Jurkat, Clone E6-1 (cell line): ENCODE results near the gene RHOH. TPM values are rescaled to one million over a fixed set of nuclear protein-coding genes. Genes with fewer than 3 reads are reported as not detected.
"Not testable (repeated sequence)": the region's sequence is repeated elsewhere in the genome, so short reads cannot be mapped to it uniquely, and the experiment has no call there.

Experiments used
- DNase-seq: peaks from one replicate; pipeline ENCODE4 v3.0.0-alpha.2; 2011; ENCODE audit warnings: low read depth, low spot score
- H3K4me3 ChIP-seq: 2 replicates; pipeline ENCODE4 v1.5.1; 2011; ENCODE audit warnings: mild to moderate bottlenecking, low read length, control low read depth, moderate library complexity
- polyA plus RNA-seq: library from polyadenylated mRNA; unstranded; fragments of >200 nt; gene quantifications from one replicate; pipeline ENCODE4 v1.2.1, GENCODE V29; 2012; ENCODE audit warnings: missing spikeins; ENCODE audit not compliant: insufficient read length, insufficient read depth

Gene RHOH
- 136 TPM for polyA plus RNA-seq

GRCh38 chr4:40196724-40197281, at the start of gene RHOH:
TSS of gene RHOH (plus strand) at chr4:40197031. CDS start at chr4:40243387, 46,356 bp downstream.
- peak within 1 kb of the TSS; percentile 73 for H3K4me3 ChIP-seq
- peak; percentile 98 for DNase-seq

GRCh38 chr4:40147490-40147889, 49.3 kb upstream of the RHOH start:
- not testable (repeated sequence) for H3K4me3 ChIP-seq, DNase-seq

GRCh38 chr4:40149960-40150385, 46.9 kb upstream of the RHOH start:
- DNase-seq, result peak; percentile 83
- H3K4me3 ChIP-seq, result no peak overlapping the region

DNA sequence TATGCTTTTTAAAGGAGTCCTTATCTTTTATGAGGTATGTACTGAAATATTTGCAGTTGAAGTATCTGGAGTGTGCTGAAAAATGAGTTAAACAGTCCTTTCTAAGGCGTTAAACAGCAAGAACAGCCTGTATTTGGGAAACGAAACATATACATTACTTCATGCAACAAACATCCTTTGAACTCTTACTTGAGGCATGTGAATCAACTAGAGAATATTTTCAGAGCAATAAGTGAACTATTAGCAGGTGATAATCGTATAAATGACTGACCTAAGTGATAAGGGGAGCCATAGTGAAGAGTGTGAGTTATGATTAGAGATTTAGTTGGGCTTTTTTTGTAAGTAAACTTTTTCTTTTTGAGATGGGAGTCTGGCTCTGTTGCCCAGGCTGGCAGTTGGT, 45.9 kb upstream of the RHOH start:
- no peak overlapping the region for H3K4me3 ChIP-seq
- DNase-seq, result no peak

- DNase-seq, result peak; percentile 80
- H3K4me3 ChIP-seq, result no peak overlapping the region
These were observed 44.2 kb upstream of the RHOH start for GRCh38 chr4:40152637-40153036.

DNA sequence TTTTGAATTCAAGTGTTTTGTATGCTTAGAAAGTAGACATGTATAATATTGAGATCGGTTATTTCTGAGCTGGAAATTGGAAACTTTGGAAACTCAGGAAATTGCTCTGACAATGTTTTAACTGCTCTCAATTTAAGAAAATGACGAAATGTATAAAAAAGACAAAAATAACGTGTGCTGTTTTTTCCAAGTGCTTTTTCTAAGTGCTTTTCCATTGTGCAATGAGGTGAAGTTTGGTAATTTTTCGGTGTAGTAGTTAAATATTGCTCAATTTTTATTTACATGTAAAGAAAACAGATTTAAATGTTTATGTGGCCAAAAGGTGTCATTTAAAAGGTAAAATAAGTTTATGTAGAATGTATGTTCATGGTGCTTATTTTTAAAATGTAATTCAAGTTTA, 39.4 kb upstream of the RHOH start:
- H3K4me3 ChIP-seq, result no peak overlapping the region
- no peak for DNase-seq

DNA sequence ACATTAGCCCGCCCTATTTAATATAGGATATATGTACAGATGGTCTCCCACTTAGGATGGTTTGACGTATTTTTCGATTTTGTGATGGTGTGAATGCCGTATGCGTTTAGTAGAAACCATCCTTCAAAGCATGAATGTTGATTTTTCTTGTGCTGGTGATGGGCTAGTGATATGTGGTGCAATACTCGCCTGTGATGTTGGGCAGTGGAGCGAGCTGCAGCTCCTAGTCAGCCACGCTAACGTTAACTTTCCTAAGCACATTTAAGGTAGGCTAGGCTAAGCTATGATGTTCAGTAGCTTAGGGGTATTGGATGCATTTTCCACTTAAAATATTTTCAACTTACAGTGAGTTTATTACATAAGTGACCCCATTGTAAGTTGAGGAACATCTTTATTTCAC, 36.6 kb upstream of the RHOH start:
- H3K4me3 ChIP-seq, result no peak overlapping the region
- no peak for DNase-seq

DNA sequence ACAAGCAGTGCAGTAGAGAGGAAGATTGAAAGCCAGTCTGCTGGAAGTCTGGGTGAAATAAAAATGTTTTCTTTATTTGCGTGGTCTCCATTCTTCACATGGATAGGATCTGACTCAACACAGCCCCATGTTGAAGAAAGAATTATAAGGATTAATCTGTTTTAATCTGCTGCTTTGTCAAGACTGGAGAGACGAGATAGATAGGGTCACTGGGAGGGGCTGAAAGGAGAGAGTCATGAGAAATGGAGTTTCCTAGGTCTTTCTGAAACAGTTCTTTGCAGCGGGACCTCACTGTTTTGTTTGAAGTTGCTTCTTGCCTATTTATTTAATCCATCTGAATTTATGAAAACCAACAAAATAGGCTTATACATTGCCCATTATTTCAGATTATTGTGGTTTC, 32.4 kb upstream of the RHOH start:
- DNase-seq, result no peak
- no peak overlapping the region for H3K4me3 ChIP-seq

- no peak for DNase-seq
- no peak overlapping the region for H3K4me3 ChIP-seq
These were observed 30.9 kb upstream of the RHOH start for GRCh38 chr4:40165916-40166315.

- DNase-seq, result no peak
- no peak overlapping the region for H3K4me3 ChIP-seq
These were observed 28.8 kb upstream of the RHOH start for GRCh38 chr4:40168070-40168469.

DNA sequence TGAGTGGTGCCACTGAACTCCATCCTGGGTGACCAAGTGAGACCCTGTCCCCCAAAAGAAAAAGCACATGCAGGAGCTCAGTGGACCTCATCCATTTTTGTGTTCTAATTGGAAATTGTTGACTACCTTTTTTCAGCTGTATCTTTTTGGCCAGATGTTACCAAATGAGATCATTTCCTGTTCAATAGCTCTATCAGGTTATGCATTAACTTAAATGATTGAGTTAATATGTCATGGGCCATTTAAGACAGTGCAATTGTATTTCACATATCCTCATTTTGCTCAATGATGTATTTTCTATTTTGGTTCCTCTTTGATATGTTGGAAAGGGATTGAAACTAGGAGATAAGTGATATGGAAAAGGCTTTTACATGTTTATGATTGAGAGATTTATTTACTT, 26.2 kb upstream of the RHOH start:
- DNase-seq, result no peak
- no peak overlapping the region for H3K4me3 ChIP-seq

GRCh38 chr4:40173470-40173875, 23.4 kb upstream of the RHOH start:
- no peak for DNase-seq
- H3K4me3 ChIP-seq, result no peak overlapping the region

DNA sequence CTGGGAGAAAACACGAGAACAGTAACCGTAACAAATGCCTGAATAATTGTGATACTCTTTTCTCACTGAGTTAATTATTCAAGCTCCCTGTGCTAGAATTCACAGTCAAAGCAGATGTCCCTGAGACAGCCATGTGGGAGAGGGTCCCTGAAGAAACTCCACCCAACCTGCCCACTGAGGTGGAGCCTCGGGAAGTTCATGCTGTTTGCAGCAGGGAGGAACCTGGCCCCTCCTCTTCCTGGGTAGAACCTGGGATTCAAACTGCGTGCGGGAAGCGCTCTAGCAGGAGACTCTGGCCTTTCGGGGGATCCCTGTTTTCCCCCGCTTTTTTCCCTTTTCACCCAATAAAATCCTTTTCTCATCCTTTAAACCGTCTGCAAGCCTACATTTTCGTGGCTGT, 20.2 kb upstream of the RHOH start:
- DNase-seq, result no peak
- no peak overlapping the region for H3K4me3 ChIP-seq

DNA sequence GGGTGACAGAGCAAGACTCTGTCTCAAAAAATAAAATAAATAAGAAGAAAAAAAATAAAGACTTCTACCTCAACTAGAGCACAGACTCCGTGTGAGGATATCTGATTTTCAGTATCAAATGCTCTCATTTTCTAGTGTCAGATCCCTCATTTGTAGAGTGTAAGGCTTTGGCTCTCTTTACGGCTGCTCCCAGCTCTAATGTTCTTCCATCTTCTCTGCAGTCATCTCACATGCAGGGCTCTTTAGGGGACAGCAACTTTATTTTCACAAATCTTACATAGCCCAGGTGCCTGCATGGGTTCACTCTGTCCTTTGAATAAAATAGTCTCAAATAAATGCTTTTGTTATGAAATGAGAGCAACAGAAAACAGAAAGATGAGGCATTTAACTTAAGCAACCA, 19.2 kb upstream of the RHOH start:
- no peak overlapping the region for H3K4me3 ChIP-seq

DNA sequence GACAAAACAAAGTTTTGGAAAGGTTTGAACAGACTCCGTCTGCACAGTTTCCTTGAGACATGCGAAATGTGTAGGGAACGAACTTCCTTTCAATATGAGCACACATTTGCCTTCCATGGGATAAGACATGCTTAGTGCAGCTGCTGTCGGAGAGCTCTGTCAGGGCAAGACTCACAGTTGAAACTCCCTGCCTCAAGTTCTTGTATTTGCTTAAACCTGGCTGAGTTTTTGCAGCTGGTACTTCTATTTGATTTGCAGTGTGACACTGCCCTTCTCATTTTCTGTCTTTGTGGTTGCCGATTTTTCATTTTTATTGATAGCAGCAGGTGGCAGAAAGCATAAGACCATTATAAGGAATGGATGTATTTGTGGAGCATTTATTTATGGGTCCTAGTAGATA, 18.2 kb upstream of the RHOH start:
- H3K4me3 ChIP-seq, result no peak overlapping the region
- DNase-seq, result no peak

More for the DNA sequence above, 19.2 kb upstream of the RHOH start:
- DNase-seq, result no peak

GRCh38 chr4:40179360-40179759, 17.5 kb upstream of the RHOH start:
- H3K4me3 ChIP-seq, result no peak overlapping the region
- DNase-seq, result no peak

DNA sequence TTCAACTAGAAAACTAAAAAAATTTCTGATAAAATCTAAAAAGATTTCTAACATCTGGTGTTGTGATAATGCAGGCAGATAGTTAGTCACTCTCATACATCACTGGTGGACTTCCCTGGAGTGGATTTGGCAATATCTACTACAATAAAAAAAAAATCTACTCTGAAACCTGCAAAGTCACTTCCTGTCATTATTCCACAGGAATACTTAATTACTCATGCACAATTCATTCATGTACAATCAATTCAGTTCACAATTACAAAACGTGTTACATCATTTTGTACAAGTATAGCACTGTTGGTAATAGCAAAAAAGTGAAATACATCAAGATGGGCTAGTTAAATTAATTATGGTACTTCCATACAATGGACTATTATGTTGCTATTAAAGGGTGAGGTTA, 16.5 kb upstream of the RHOH start:
- no peak for DNase-seq
- H3K4me3 ChIP-seq, result no peak overlapping the region

DNA sequence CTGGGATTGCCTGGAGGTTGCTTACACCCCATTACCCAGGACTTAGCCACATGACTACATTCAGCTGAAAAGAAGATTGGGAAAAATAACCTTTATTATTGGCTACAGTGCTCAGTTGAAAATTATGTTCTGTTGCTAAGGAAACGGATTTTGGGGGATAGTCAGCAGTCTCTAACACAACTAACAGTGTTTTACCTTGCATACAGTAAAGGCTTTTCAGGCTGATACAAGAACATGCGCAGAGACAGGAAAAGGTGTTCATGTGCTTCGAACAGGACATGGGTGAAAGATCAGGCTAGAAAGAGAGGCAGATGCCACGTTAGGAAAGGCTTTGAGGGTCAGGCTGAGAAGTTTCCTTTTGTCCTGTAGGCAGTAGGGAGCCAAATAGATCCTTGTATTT, 14.8 kb upstream of the RHOH start:
- no peak overlapping the region for H3K4me3 ChIP-seq
- no peak for DNase-seq

DNA sequence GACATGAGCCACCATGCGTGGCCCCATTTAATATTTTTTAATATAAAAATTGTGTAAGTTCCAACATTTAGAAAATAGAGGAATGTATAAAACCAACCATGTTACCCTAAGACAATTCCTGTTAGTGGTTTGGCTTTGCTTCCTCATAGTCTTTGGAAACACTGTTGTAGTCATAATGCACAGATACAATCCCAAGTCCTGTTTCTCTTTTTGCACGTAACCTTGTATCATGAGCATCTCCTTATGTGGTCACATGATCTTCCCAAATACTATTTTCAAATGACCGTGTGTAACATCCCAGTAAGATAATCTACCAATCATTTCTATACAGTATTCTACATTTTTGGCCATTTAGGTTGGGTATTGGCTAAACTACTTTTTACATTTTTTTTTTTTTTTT, 13.9 kb upstream of the RHOH start:
- no peak for DNase-seq
- H3K4me3 ChIP-seq, result no peak overlapping the region

- H3K4me3 ChIP-seq, result no peak overlapping the region
- DNase-seq, result no peak
These were observed 13.0 kb upstream of the RHOH start for GRCh38 chr4:40183615-40184411.
